Ovary (tissue), 3 donors: ENCODE results near the gene HVCN1.

Experiments used
- EP300 ChIP-seq: sonication (generic); formaldehyde crosslinking; IDR thresholded peaks from one replicate; pipeline ENCODE4 v1.6.1; 2017; ENCODE audit warnings: antibody characterized with exemption
- TF ChIP-seq, protein P1 (sequence below), 3 donors: fragments of 450-650 bp in 2 of 3; fragments of 200-600 bp in 1 of 3; IDR thresholded peaks; one replicate each; pipeline versions ENCODE4 v1.5.1 to v1.8.0; 2016 to 2022; ENCODE audit warnings: antibody characterized with exemption in 3 of 3, mild to moderate bottlenecking in 1 of 3
- donor health status: DM: no; HTN: no; CAD: no.

GRCh38 chr12:110721570-110721969 lies 32.7 kb upstream of the HVCN1 start:
- TF ChIP-seq, protein P1, sequence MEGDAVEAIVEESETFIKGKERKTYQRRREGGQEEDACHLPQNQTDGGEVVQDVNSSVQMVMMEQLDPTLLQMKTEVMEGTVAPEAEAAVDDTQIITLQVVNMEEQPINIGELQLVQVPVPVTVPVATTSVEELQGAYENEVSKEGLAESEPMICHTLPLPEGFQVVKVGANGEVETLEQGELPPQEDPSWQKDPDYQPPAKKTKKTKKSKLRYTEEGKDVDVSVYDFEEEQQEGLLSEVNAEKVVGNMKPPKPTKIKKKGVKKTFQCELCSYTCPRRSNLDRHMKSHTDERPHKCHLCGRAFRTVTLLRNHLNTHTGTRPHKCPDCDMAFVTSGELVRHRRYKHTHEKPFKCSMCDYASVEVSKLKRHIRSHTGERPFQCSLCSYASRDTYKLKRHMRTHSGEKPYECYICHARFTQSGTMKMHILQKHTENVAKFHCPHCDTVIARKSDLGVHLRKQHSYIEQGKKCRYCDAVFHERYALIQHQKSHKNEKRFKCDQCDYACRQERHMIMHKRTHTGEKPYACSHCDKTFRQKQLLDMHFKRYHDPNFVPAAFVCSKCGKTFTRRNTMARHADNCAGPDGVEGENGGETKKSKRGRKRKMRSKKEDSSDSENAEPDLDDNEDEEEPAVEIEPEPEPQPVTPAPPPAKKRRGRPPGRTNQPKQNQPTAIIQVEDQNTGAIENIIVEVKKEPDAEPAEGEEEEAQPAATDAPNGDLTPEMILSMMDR (IDR thresholded peaks at IDR 0.05) = no peak
- TF ChIP-seq EP300 = no peak
